Body of pancreas (tissue), 4 donors: ENCODE data around the gene ZDHHC12.

ENCODE experiments used
- POLR2A ChIP-seq, 3 donors: fragments of 450-650 bp; IDR thresholded peaks; one replicate each; pipeline ENCODE4 v1.6.1; 2016; ENCODE audit warnings: antibody characterized with exemption in 3 of 3, mild to moderate bottlenecking in 2 of 3
- TF ChIP-seq, protein P1 (sequence below), 7 experiments: fragments of 450-650 bp in 4 of 7; fragments of 200-600 bp in 3 of 7; sonication (generic) in 3 of 7; IDR thresholded peaks; one replicate each; pipeline ENCODE4 v1.5.1; 2016 to 2019; ENCODE audit warnings: antibody characterized with exemption in 7 of 7

DNA sequence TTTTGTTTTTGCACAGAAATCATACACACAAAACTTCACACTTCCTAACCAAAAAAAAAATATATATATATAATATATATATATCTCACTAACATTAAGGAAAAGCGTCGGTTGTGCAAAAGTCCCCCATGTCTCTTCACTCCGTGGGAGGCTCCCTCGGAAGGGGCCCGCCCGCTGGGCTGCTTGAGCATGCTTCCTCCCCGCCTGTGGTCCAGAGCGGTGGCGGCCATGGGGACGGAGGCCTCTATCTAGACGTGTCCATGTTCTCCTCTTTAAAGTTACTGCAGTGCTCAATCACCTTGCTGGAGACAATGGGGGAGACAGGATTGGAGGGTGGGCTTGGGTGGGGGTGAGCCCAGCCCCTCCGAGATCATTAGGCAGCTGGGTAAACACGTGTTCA, 7.2 kb upstream of the ZDHHC12 start:
- TF ChIP-seq, protein P1, sequence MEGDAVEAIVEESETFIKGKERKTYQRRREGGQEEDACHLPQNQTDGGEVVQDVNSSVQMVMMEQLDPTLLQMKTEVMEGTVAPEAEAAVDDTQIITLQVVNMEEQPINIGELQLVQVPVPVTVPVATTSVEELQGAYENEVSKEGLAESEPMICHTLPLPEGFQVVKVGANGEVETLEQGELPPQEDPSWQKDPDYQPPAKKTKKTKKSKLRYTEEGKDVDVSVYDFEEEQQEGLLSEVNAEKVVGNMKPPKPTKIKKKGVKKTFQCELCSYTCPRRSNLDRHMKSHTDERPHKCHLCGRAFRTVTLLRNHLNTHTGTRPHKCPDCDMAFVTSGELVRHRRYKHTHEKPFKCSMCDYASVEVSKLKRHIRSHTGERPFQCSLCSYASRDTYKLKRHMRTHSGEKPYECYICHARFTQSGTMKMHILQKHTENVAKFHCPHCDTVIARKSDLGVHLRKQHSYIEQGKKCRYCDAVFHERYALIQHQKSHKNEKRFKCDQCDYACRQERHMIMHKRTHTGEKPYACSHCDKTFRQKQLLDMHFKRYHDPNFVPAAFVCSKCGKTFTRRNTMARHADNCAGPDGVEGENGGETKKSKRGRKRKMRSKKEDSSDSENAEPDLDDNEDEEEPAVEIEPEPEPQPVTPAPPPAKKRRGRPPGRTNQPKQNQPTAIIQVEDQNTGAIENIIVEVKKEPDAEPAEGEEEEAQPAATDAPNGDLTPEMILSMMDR (IDR thresholded peaks at IDR 0.05) = no peak
- TF ChIP-seq POLR2A (IDR thresholded peaks at IDR 0.05) = no peak
